HCT116 (cell line): Measurements from ENCODE around the gene ARMH3.

Experiments
- CEBPB ChIP-seq: IDR thresholded peaks from 2 replicates; pipeline ENCODE4 v1.6.1; 2012; ENCODE audit warnings: low read depth
- CTCF ChIP-seq, 3 experiments: fragments of 200-600 bp in 1 of 3; sonication (generic) in 1 of 3; IDR thresholded peaks in 2 of 3; conservative IDR thresholded peaks in 1 of 3; 2 replicates each; pipeline ENCODE4 v1.5.1; 2012 to 2017; ENCODE audit warnings: low read depth in 2 of 3, low read length in 2 of 3, antibody characterized with exemption in 1 of 3, borderline replicate concordance in 1 of 3, control low read depth in 1 of 3, mild to moderate bottlenecking in 1 of 3, mixed read lengths in 1 of 3, mixed run types in 1 of 3, moderate library complexity in 1 of 3; ENCODE audit not compliant: insufficient read depth in 1 of 3
- EZH2 ChIP-seq: fragments of 200-600 bp; sonication (generic); IDR thresholded peaks from 2 replicates; pipeline ENCODE4 v1.6.1; 2017; ENCODE audit warnings: antibody characterized with exemption, mixed run types
- POLR2A ChIP-seq: IDR thresholded peaks from 2 replicates; pipeline ENCODE4 v1.7.0; 2011; ENCODE audit warnings: borderline replicate concordance; ENCODE audit not compliant: insufficient read depth, insufficient read length; ENCODE audit errors: extremely low read depth
- REST ChIP-seq: IDR thresholded peaks from 2 replicates; pipeline ENCODE4 v1.6.1; 2012; ENCODE audit warnings: low read depth

- no peak for TF ChIP-seq CTCF (IDR thresholded peaks at IDR 0.05 in 2 of 3, conservative IDR thresholded peaks at IDR 0.05 in 1 of 3; ENCODE audit: borderline replicate concordance in 1 of 3, insufficient read depth in 1 of 3, low read depth in 2 of 3, low read length in 2 of 3)
- no peak for TF ChIP-seq CEBPB
- TF ChIP-seq EZH2, result no peak
- no peak for TF ChIP-seq POLR2A
- TF ChIP-seq REST, result no peak
Observed at GRCh38 chr10:101906586-101907183, 149.3 kb downstream of the ARMH3 start.
